C4-2B (cell line): ENCODE measurements around the gene ARHGEF28.

ENCODE experiments used
- CTCF ChIP-seq: fragments of 450-650 bp; conservative IDR thresholded peaks from 2 replicates; pipeline ENCODE4 v1.5.1; 2017; ENCODE audit warnings: mild to moderate bottlenecking
- ZFX ChIP-seq: fragments of 450-650 bp; IDR thresholded peaks from 2 replicates; pipeline ENCODE4 v1.6.1; 2017

GRCh38 chr5:73954381-73954780 is 328.4 kb downstream of the ARHGEF28 start:
- no peak for TF ChIP-seq CTCF
- no peak for TF ChIP-seq ZFX
